ENCODE results near the gene CEP350. TPM values are rescaled to one million over a fixed set of nuclear protein-coding genes. Genes with fewer than 3 reads are reported as not detected.

The CEP350 gene
- total RNA-seq, 1 donor from 2014 or later = 60.8 TPM

- Mint-ChIP-seq H3K4me1 (no peaks in the 10 kb centered on the region), H3K4me3 (no peak overlapping the region), H3K36me3 (ENCODE audit: low read depth) (no peaks in the 10 kb centered on the region), H3K27ac (no peak overlapping the region), H3K27me3 (no peaks in the 10 kb centered on the region), H3K9me3 (no peaks in the 10 kb centered on the region)
- ChIA-PET POLR2A (no interaction called here), CTCF (no interaction called here)
- intact Hi-C loops (cut with micrococcal nuclease) = no loop called here
- ATAC-seq (ENCODE audit: low read depth) = no peak
- DNase-seq = no peak
- TF ChIP-seq, protein P1, sequence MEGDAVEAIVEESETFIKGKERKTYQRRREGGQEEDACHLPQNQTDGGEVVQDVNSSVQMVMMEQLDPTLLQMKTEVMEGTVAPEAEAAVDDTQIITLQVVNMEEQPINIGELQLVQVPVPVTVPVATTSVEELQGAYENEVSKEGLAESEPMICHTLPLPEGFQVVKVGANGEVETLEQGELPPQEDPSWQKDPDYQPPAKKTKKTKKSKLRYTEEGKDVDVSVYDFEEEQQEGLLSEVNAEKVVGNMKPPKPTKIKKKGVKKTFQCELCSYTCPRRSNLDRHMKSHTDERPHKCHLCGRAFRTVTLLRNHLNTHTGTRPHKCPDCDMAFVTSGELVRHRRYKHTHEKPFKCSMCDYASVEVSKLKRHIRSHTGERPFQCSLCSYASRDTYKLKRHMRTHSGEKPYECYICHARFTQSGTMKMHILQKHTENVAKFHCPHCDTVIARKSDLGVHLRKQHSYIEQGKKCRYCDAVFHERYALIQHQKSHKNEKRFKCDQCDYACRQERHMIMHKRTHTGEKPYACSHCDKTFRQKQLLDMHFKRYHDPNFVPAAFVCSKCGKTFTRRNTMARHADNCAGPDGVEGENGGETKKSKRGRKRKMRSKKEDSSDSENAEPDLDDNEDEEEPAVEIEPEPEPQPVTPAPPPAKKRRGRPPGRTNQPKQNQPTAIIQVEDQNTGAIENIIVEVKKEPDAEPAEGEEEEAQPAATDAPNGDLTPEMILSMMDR (IDR thresholded peaks at IDR 0.05) = no peak
Observed at GRCh38 chr1:179930867-179931266, 23.7 kb upstream of the CEP350 start.

DNA sequence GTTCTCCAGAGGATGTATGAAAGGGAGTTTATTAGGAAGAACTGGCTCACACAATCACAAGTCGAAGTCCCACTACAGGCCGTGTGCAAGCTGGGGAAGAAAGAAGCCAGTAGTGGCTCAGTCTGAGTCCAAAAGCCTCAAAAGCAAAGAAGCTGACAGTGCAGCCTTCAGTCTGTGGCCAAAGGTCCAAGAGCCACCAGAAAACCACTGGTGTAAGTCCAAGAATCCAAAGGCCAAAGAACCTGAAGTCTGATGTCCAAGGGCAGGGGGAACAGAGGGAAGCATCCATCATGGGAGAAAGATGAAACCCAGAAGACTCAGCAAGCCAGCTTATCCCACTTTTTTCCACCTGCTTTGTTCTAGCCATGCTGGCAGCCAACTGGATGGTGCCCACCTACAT, 21.4 kb upstream of the CEP350 start:
- ChIA-PET POLR2A (no interaction called here), CTCF (no interaction called here)
- no peak overlapping the region for H3K27ac Mint-ChIP-seq
- H3K4me1 Mint-ChIP-seq = no peaks in the 10 kb centered on the region
- ATAC-seq (ENCODE audit: low read depth) (no peak), DNase-seq (no peak)
- H3K36me3 Mint-ChIP-seq (ENCODE audit: low read depth) = no peaks in the 10 kb centered on the region
- intact Hi-C loops (cut with micrococcal nuclease) = no loop called here
- no peak overlapping the region for H3K4me3 Mint-ChIP-seq
- no peaks in the 10 kb centered on the region for H3K9me3 Mint-ChIP-seq
- TF ChIP-seq, protein P1 (IDR thresholded peaks at IDR 0.05) = no peak
- H3K27me3 Mint-ChIP-seq = no peaks in the 10 kb centered on the region

GRCh38 chr1:179935909-179936496, 18.6 kb upstream of the CEP350 start:
- DNase-seq (no peak), ATAC-seq (ENCODE audit: low read depth) (no peak)
- POLR2A ChIA-PET = no interaction called here
- no peaks in the 10 kb centered on the region for H3K36me3 Mint-ChIP-seq (ENCODE audit: low read depth)
- H3K4me1 Mint-ChIP-seq = no peaks in the 10 kb centered on the region
- no peak overlapping the region for H3K4me3 Mint-ChIP-seq
- TF ChIP-seq, protein P1 (IDR thresholded peaks at IDR 0.05) = no peak
- intact Hi-C loops (cut with micrococcal nuclease) = no loop called here
- H3K27me3 Mint-ChIP-seq = no peaks in the 10 kb centered on the region
- H3K9me3 Mint-ChIP-seq = no peaks in the 10 kb centered on the region
- no peak overlapping the region for H3K27ac Mint-ChIP-seq
- CTCF ChIA-PET = no interaction called here

- POLR2A ChIA-PET = no interaction called here
- Mint-ChIP-seq H3K27me3 (no peaks in the 10 kb centered on the region), H3K4me3 (no peak overlapping the region), H3K27ac (no peak overlapping the region), H3K36me3 (ENCODE audit: low read depth) (no peaks in the 10 kb centered on the region), H3K9me3 (no peaks in the 10 kb centered on the region), H3K4me1 (no peaks in the 10 kb centered on the region)
- TF ChIP-seq, protein P1 (IDR thresholded peaks at IDR 0.05) = no peak
- DNase-seq (no peak), ATAC-seq (ENCODE audit: low read depth) (no peak)
- intact Hi-C loops (cut with micrococcal nuclease) = no loop called here
- CTCF ChIA-PET = interaction anchor here (1.5 to 1.6 kb wide), 2 partner anchors 14 to 70 kb away, joined by 4 read pairs; no protein-coding TSS in a partner anchor
Observed at GRCh38 chr1:179937668-179938254, 16.8 kb upstream of the CEP350 start.

DNA sequence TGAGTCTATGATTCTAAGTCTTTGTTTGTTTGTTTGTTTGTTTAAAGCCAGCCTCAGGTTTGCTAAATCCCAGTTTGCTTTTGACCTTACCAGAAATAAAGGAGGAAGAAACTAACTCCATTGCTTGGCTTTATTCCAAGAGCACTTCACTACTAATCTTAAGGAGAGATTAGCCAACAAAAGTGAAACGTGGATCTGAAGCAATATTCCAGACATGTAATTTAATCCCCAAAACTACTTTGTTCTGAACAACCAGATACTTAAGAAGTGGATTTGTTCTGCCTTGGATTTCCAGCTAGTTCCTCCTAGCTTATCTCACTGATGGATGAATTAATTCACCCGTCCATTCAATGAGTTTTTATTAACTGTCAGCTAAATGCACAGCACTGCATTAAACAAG, 15.9 kb upstream of the CEP350 start:
- ATAC-seq (ENCODE audit: low read depth) (no peak), DNase-seq (no peak)
- no peaks in the 10 kb centered on the region for H3K27me3 Mint-ChIP-seq
- H3K27ac Mint-ChIP-seq = no peak overlapping the region
- CTCF ChIA-PET = interaction anchor here (1.5 to 1.6 kb wide), 2 partner anchors 15 to 71 kb away, joined by 4 read pairs; no protein-coding TSS in a partner anchor
- intact Hi-C loops (cut with micrococcal nuclease) = no loop called here
- TF ChIP-seq, protein P1 (IDR thresholded peaks at IDR 0.05) = no peak
- H3K36me3 Mint-ChIP-seq (ENCODE audit: low read depth) = no peaks in the 10 kb centered on the region
- H3K4me1 Mint-ChIP-seq = no peaks in the 10 kb centered on the region
- no peaks in the 10 kb centered on the region for H3K9me3 Mint-ChIP-seq
- no peak overlapping the region for H3K4me3 Mint-ChIP-seq
- POLR2A ChIA-PET = interaction anchor here (1.1 kb wide), 1 partner anchor 13 kb away, joined by 3 read pairs; no protein-coding TSS in a partner anchor
